Measurements from ENCODE around the gene HOXC9.

HOXC9 gene

GRCh38 chr12:54000116-54001114 lies at the start of gene HOXC9:
Gene HOXC9, plus strand, starts transcription at chr12:54000161. Its CDS starts 28 bp downstream, at chr12:54000189.
- no peak for DNase-seq

- no peak for DNase-seq
Observed at GRCh38 chr12:53950437-53950773, 49.6 kb upstream of the HOXC9 start.

- DNase-seq = no peak
Observed at GRCh38 chr12:53950789-53951576, 49.0 kb upstream of the HOXC9 start.

GRCh38 chr12:53951577-53952334 lies 48.2 kb upstream of the HOXC9 start:
- no peak for DNase-seq

GRCh38 chr12:53952335-53952694 lies 47.6 kb upstream of the HOXC9 start:
- DNase-seq = no peak

- no peak for DNase-seq
Observed at GRCh38 chr12:53952871-53953734, 46.9 kb upstream of the HOXC9 start.

- DNase-seq = no peak
Observed at GRCh38 chr12:53953831-53954693, 45.9 kb upstream of the HOXC9 start.

- no peak for DNase-seq
Observed at GRCh38 chr12:53954694-53955035, 45.3 kb upstream of the HOXC9 start, which contains the start of gene HOXC12. Gene HOXC12, plus strand, starts transcription at chr12:53954903. Its CDS starts 27 bp downstream, at chr12:53954930.

GRCh38 chr12:53955036-53955775 lies 44.8 kb upstream of the HOXC9 start:
- no peak for DNase-seq

GRCh38 chr12:53955776-53956250 lies 44.1 kb upstream of the HOXC9 start:
- no peak for DNase-seq

GRCh38 chr12:53956251-53956887 lies 43.6 kb upstream of the HOXC9 start:
- DNase-seq = no peak

GRCh38 chr12:53956914-53957536 lies 42.9 kb upstream of the HOXC9 start:
- DNase-seq = no peak

GRCh38 chr12:53958128-53958527 lies 41.8 kb upstream of the HOXC9 start:
- DNase-seq = no peak

- no peak for DNase-seq
Observed at GRCh38 chr12:53959314-53959713, 40.6 kb upstream of the HOXC9 start.

GRCh38 chr12:53960187-53961024 lies 39.6 kb upstream of the HOXC9 start:
- no peak for DNase-seq

- no peak for DNase-seq
Observed at GRCh38 chr12:53961025-53961761, 38.8 kb upstream of the HOXC9 start.

GRCh38 chr12:53963005-53963404 lies 37.0 kb upstream of the HOXC9 start:
- DNase-seq = no peak
